ENCODE data around the gene TBL2.

DNA sequence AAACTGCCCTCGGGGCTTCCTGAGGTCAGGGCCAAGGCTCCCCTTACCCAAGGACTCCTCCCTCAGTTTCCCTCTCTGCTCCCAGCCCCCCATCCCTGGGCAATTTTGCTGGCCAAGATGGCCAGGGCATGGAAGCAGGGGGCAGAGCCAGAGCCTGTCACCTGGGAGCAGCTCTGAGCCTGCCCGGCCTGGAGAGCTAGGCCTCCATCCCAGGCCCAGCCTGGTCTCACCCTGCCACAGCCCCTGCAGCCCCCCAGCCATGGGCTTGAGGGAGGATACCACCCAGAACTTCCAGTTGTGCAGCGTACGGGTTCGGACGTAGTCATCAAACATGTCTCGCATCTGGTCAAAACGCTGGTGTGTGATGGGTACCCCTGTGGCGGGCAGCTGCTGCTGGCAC is 17.0 kb upstream of the TBL2 start:
- no peak for TF ChIP-seq POLR2A (IDR thresholded peaks at IDR 0.05)
- TF ChIP-seq, protein P1, sequence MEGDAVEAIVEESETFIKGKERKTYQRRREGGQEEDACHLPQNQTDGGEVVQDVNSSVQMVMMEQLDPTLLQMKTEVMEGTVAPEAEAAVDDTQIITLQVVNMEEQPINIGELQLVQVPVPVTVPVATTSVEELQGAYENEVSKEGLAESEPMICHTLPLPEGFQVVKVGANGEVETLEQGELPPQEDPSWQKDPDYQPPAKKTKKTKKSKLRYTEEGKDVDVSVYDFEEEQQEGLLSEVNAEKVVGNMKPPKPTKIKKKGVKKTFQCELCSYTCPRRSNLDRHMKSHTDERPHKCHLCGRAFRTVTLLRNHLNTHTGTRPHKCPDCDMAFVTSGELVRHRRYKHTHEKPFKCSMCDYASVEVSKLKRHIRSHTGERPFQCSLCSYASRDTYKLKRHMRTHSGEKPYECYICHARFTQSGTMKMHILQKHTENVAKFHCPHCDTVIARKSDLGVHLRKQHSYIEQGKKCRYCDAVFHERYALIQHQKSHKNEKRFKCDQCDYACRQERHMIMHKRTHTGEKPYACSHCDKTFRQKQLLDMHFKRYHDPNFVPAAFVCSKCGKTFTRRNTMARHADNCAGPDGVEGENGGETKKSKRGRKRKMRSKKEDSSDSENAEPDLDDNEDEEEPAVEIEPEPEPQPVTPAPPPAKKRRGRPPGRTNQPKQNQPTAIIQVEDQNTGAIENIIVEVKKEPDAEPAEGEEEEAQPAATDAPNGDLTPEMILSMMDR (IDR thresholded peaks at IDR 0.05 in 8 of 11, conservative IDR thresholded peaks at IDR 0.05 in 3 of 11): no peak
- no peak for TF ChIP-seq POLR2AphosphoS5 (IDR thresholded peaks at IDR 0.05)

All from spleen (tissue), 7 donors.